ENCODE measurements around the gene ADAMTS4.

The ADAMTS4 gene

GRCh38 chr1:161172776-161173376, 26.0 kb downstream of the ADAMTS4 start:
- no peaks in the 10 kb centered on the region for H3K9me3 Mint-ChIP-seq
- DNase-seq (ENCODE audit: low spot score in 2 of 2) (no peak), ATAC-seq (replicated peaks; ENCODE audit: extremely low read depth, poor library complexity, severe bottlenecking) (no peak)
- no peak overlapping the region for H3K27ac Mint-ChIP-seq (ENCODE audit: low read depth)
- no peaks in the 10 kb centered on the region for H3K27me3 Mint-ChIP-seq
- H3K4me1 Mint-ChIP-seq = peaks cover 73% of the 10 kb centered on the region
- peaks cover 49% of the 10 kb centered on the region for H3K36me3 Mint-ChIP-seq (ENCODE audit: insufficient read depth)
- no peak overlapping the region for H3K4me3 Mint-ChIP-seq

- ATAC-seq (replicated peaks; ENCODE audit: extremely low read depth, poor library complexity, severe bottlenecking) = no peak
- no peaks in the 10 kb centered on the region for H3K9me3 Mint-ChIP-seq
Measured at GRCh38 chr1:161172349-161172748, 26.5 kb downstream of the ADAMTS4 start.

GRCh38 chr1:161171696-161172095, 27.2 kb downstream of the ADAMTS4 start:
- DNase-seq (ENCODE audit: low spot score in 2 of 2) = no peak
- no peak for ATAC-seq (replicated peaks; ENCODE audit: extremely low read depth, poor library complexity, severe bottlenecking)
- Mint-ChIP-seq H3K36me3 (ENCODE audit: insufficient read depth) (peaks cover 42% of the 10 kb centered on the region), H3K9me3 (no peaks in the 10 kb centered on the region), H3K4me3 (no peak overlapping the region), H3K27ac (ENCODE audit: low read depth) (peak overlapping the region; percentile 73), H3K27me3 (no peaks in the 10 kb centered on the region), H3K4me1 (peaks cover 69% of the 10 kb centered on the region)

More at GRCh38 chr1:161172349-161172748, 26.5 kb downstream of the ADAMTS4 start:
- Mint-ChIP-seq H3K27ac (ENCODE audit: low read depth) (peak overlapping the region; percentile 71), H3K27me3 (no peaks in the 10 kb centered on the region), H3K4me1 (peaks cover 70% of the 10 kb centered on the region), H3K4me3 (no peak overlapping the region), H3K36me3 (ENCODE audit: insufficient read depth) (peaks cover 47% of the 10 kb centered on the region)
- DNase-seq (ENCODE audit: low spot score in 2 of 2) = no peak

GRCh38 chr1:161171191-161171590, 27.7 kb downstream of the ADAMTS4 start:
- Mint-ChIP-seq H3K27me3 (no peaks in the 10 kb centered on the region), H3K4me3 (no peak overlapping the region), H3K9me3 (no peaks in the 10 kb centered on the region), H3K36me3 (ENCODE audit: insufficient read depth) (peaks cover 44% of the 10 kb centered on the region), H3K4me1 (peaks cover 69% of the 10 kb centered on the region), H3K27ac (ENCODE audit: low read depth) (peak overlapping the region; percentile 73)
- no peak for ATAC-seq (replicated peaks; ENCODE audit: extremely low read depth, poor library complexity, severe bottlenecking)
- DNase-seq (ENCODE audit: low spot score in 2 of 2) = no peak

- H3K27ac Mint-ChIP-seq (ENCODE audit: low read depth) = no peak overlapping the region
- peaks cover 63% of the 10 kb centered on the region for H3K4me1 Mint-ChIP-seq
- DNase-seq (ENCODE audit: low spot score in 2 of 2) (no peak), ATAC-seq (replicated peaks; ENCODE audit: extremely low read depth, poor library complexity, severe bottlenecking) (no peak)
- peaks cover 41% of the 10 kb centered on the region for H3K36me3 Mint-ChIP-seq (ENCODE audit: insufficient read depth)
- H3K9me3 Mint-ChIP-seq = no peaks in the 10 kb centered on the region
- H3K4me3 Mint-ChIP-seq = peak overlapping the region; percentile 76
- no peaks in the 10 kb centered on the region for H3K27me3 Mint-ChIP-seq
Measured at GRCh38 chr1:161168906-161169305, 29.9 kb downstream of the ADAMTS4 start.

GRCh38 chr1:161166669-161167548, 31.9 kb downstream of the ADAMTS4 start:
- Mint-ChIP-seq H3K9me3 (no peaks in the 10 kb centered on the region), H3K27me3 (no peaks in the 10 kb centered on the region), H3K4me1 (peaks cover 53% of the 10 kb centered on the region), H3K4me3 (peak overlapping the region; percentile 76), H3K36me3 (ENCODE audit: insufficient read depth) (peaks cover 29% of the 10 kb centered on the region), H3K27ac (ENCODE audit: low read depth) (peak overlapping the region; percentile 98)
- ATAC-seq (replicated peaks; ENCODE audit: extremely low read depth, poor library complexity, severe bottlenecking) = no peak
- no peak for DNase-seq (ENCODE audit: low spot score in 2 of 2)

- DNase-seq (ENCODE audit: low spot score in 2 of 2) = peak; percentile 85 to 90
- peak within 1 kb of the TSS; percentile 76 for H3K4me3 Mint-ChIP-seq
- peak within 1 kb of the TSS; percentile 98 for H3K27ac Mint-ChIP-seq (ENCODE audit: low read depth)
- peaks cover 55% of the 10 kb centered on the region for H3K4me1 Mint-ChIP-seq
- ATAC-seq (replicated peaks; ENCODE audit: extremely low read depth, poor library complexity, severe bottlenecking) = peak; percentile 92
- H3K36me3 Mint-ChIP-seq (ENCODE audit: insufficient read depth) = peaks cover 20% of the 10 kb centered on the region
- H3K9me3 Mint-ChIP-seq = no peaks in the 10 kb centered on the region
- H3K27me3 Mint-ChIP-seq = no peaks in the 10 kb centered on the region
Measured at GRCh38 chr1:161165742-161166668, 32.8 kb downstream of the ADAMTS4 start, which contains the start of gene PPOX. Gene PPOX, plus strand, starts transcription at chr1:161166426. Its CDS starts 422 bp downstream, at chr1:161166848.

- Mint-ChIP-seq H3K9me3 (no peaks in the 10 kb centered on the region), H3K27me3 (no peaks in the 10 kb centered on the region), H3K4me3 (peak overlapping the region; percentile 76), H3K4me1 (peaks cover 56% of the 10 kb centered on the region), H3K36me3 (ENCODE audit: insufficient read depth) (peaks cover 17% of the 10 kb centered on the region), H3K27ac (ENCODE audit: low read depth) (peak overlapping the region; percentile 98)
- DNase-seq (ENCODE audit: low spot score in 2 of 2) (no peak), ATAC-seq (replicated peaks; ENCODE audit: extremely low read depth, poor library complexity, severe bottlenecking) (no peak)
Measured at GRCh38 chr1:161164901-161165610, 33.8 kb downstream of the ADAMTS4 start.

- no peak overlapping the region for H3K27ac Mint-ChIP-seq (ENCODE audit: low read depth)
- DNase-seq (ENCODE audit: low spot score in 2 of 2) (no peak), ATAC-seq (replicated peaks; ENCODE audit: extremely low read depth, poor library complexity, severe bottlenecking) (no peak)
- no peaks in the 10 kb centered on the region for H3K9me3 Mint-ChIP-seq
- H3K36me3 Mint-ChIP-seq (ENCODE audit: insufficient read depth) = peaks cover 24% of the 10 kb centered on the region
- H3K27me3 Mint-ChIP-seq = no peaks in the 10 kb centered on the region
- peak overlapping the region; percentile 3 for H3K4me3 Mint-ChIP-seq
- H3K4me1 Mint-ChIP-seq = peaks cover 63% of the 10 kb centered on the region
Measured at GRCh38 chr1:161163793-161164192, 35.1 kb downstream of the ADAMTS4 start.

GRCh38 chr1:161162806-161163205, 36.0 kb downstream of the ADAMTS4 start:
- H3K36me3 Mint-ChIP-seq (ENCODE audit: insufficient read depth) = peaks cover 32% of the 10 kb centered on the region
- no peaks in the 10 kb centered on the region for H3K9me3 Mint-ChIP-seq
- H3K4me1 Mint-ChIP-seq = peaks cover 67% of the 10 kb centered on the region
- ATAC-seq (replicated peaks; ENCODE audit: extremely low read depth, poor library complexity, severe bottlenecking) (no peak), DNase-seq (ENCODE audit: low spot score in 2 of 2) (no peak)
- H3K27ac Mint-ChIP-seq (ENCODE audit: low read depth) = no peak overlapping the region
- H3K27me3 Mint-ChIP-seq = no peaks in the 10 kb centered on the region
- no peak overlapping the region for H3K4me3 Mint-ChIP-seq

- Mint-ChIP-seq H3K36me3 (ENCODE audit: insufficient read depth) (peaks cover 36% of the 10 kb centered on the region), H3K9me3 (no peaks in the 10 kb centered on the region), H3K27me3 (no peaks in the 10 kb centered on the region), H3K4me1 (peaks cover 66% of the 10 kb centered on the region), H3K4me3 (no peak overlapping the region), H3K27ac (ENCODE audit: low read depth) (no peak overlapping the region)
- no peak for ATAC-seq (replicated peaks; ENCODE audit: extremely low read depth, poor library complexity, severe bottlenecking)
- DNase-seq (ENCODE audit: low spot score in 2 of 2) = no peak
Measured at GRCh38 chr1:161162052-161162451, 36.8 kb downstream of the ADAMTS4 start.

- Mint-ChIP-seq H3K36me3 (ENCODE audit: insufficient read depth) (peaks cover 40% of the 10 kb centered on the region), H3K4me1 (peaks cover 62% of the 10 kb centered on the region), H3K27me3 (no peaks in the 10 kb centered on the region), H3K4me3 (peak overlapping the region; percentile 92), H3K27ac (ENCODE audit: low read depth) (peak overlapping the region; percentile 38), H3K9me3 (no peaks in the 10 kb centered on the region)
- DNase-seq (ENCODE audit: low spot score in 2 of 2) = no peak
- no peak for ATAC-seq (replicated peaks; ENCODE audit: extremely low read depth, poor library complexity, severe bottlenecking)
Measured at GRCh38 chr1:161161652-161162051, 37.2 kb downstream of the ADAMTS4 start.

Measured in central memory CD8-positive, alpha-beta T cell (primary cell).